HL-60 (cell line): ENCODE measurements around the gene RAB23.

Experiments
- DNase-seq, 2 experiments: peaks; one replicate each; pipeline ENCODE4 v3.0.0-alpha.2; 2010 to 2020; ENCODE audit warnings: low read depth in 1 of 2, low spot score in 1 of 2
- H3K27ac ChIP-seq: fragments of 250-450 bp; sonication (Bioruptor Pico); replicated peaks from 2 replicates; pipeline ENCODE4 v1.5.1; 2020; ENCODE audit warnings: mild to moderate bottlenecking, moderate library complexity
- H3K27me3 ChIP-seq: fragments of 250-450 bp; sonication (Bioruptor Pico); 2 replicates; pipeline ENCODE4 v1.5.1; 2021; ENCODE audit warnings: mild to moderate bottlenecking, moderate library complexity; ENCODE audit not compliant: insufficient read depth, poor library complexity, severe bottlenecking
- H3K4me3 ChIP-seq: replicated peaks from 2 replicates; pipeline ENCODE4 v1.5.1; 2011; ENCODE audit warnings: mild to moderate bottlenecking, control low read depth, low read length; ENCODE audit not compliant: insufficient read depth
- CTCF ChIP-seq: IDR thresholded peaks from one replicate; pipeline ENCODE4 v1.5.1; 2011; ENCODE audit warnings: low read length, control low read depth, inconsistent platforms; ENCODE audit not compliant: insufficient read depth
- GABPA ChIP-seq: IDR thresholded peaks from 2 replicates; pipeline ENCODE4 v1.6.1; 2012; ENCODE audit warnings: low read depth
- POLR2AphosphoS5 ChIP-seq: IDR thresholded peaks from 2 replicates; pipeline ENCODE4 v1.6.1; 2012; ENCODE audit warnings: low read depth
- REST ChIP-seq: IDR thresholded peaks from 2 replicates; pipeline ENCODE4 v1.6.1; 2012; ENCODE audit warnings: low read depth; ENCODE audit not compliant: insufficient replicate concordance
- SPI1 ChIP-seq: IDR thresholded peaks from 2 replicates; pipeline ENCODE4 v1.6.1; 2012; ENCODE audit warnings: low read depth, mild to moderate bottlenecking, borderline replicate concordance

RAB23 gene

DNA sequence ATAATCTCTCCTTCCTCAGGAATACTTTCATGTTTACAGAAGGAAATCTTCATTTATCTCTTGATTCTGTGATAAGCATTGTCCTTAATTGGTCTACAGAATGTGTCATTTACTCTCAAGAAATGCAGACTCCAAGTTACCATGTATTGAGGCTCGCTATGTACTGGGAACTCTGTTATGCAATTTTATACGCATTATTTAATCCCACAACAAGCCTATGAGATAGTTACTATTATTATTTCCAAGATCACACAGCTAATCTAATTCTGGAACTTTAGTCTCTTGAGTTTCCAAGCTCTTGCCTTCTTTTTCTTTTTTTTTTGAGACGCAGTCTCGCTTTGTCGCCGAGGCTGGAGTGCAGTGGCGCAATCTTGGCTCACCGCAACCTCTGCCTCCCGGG lies 30.0 kb upstream of the RAB23 start:
- TF ChIP-seq GABPA (no peak), POLR2AphosphoS5 (no peak), CTCF (no peak), REST (no peak), SPI1 (no peak)
- Histone ChIP-seq H3K27ac (no peak overlapping the region), H3K4me3 (no peak overlapping the region), H3K27me3 (no peaks in the 10 kb centered on the region)
- DNase-seq, result no peak

GRCh38 chr6:57250348-57250747 lies 28.2 kb upstream of the RAB23 start:
- Histone ChIP-seq H3K27me3 (no peaks in the 10 kb centered on the region), H3K4me3 (no peak overlapping the region), H3K27ac (no peak overlapping the region)
- no peak for DNase-seq
- TF ChIP-seq CTCF (no peak), POLR2AphosphoS5 (no peak), GABPA (no peak), REST (no peak), SPI1 (no peak)

- Histone ChIP-seq H3K4me3 (no peak overlapping the region), H3K27ac (no peak overlapping the region), H3K27me3 (no peaks in the 10 kb centered on the region)
- TF ChIP-seq REST, result no peak
- TF ChIP-seq POLR2AphosphoS5, result no peak
- TF ChIP-seq SPI1, result no peak
- no peak for TF ChIP-seq CTCF
- TF ChIP-seq GABPA, result no peak
- DNase-seq, result no peak
Measured at GRCh38 chr6:57248311-57248895, 26.3 kb upstream of the RAB23 start.
